Thyroid gland (tissue), 4 donors: ENCODE results near the gene STX10.

Source experiments
- POLR2A ChIP-seq, 2 donors: fragments of 450-650 bp; IDR thresholded peaks; one replicate each; pipeline ENCODE4 v1.6.1; 2017; ENCODE audit warnings: antibody characterized with exemption in 2 of 2, mild to moderate bottlenecking in 2 of 2, moderate library complexity in 1 of 2
- TF ChIP-seq, protein P1 (sequence below), 6 experiments: fragments of 200-600 bp in 3 of 6; fragments of 450-650 bp in 3 of 6; sonication (generic) in 3 of 6; IDR thresholded peaks; one replicate each; pipeline ENCODE4 v1.5.1; 2016 to 2019; ENCODE audit warnings: antibody characterized with exemption in 6 of 6, mild to moderate bottlenecking in 2 of 6, inconsistent platforms in 1 of 6, moderate library complexity in 1 of 6

DNA sequence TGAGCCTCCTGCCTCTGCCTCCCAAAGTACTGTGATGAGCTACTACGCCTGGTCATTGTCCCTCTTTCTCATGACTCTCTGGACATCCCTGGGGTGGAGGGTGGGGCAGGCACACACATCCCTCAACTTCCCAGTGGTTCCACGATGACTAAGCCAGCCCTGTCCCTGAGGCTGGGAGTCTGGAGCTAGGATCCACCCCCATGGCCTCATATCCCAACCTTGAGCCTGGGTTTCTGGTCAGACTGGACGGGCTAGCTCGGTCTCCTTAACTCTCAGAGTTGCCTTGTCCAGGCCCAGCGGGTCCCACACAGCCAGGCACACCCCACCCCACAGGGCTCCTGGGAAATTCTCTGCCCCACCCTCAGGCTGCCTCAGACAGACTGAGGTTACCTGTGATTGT, 19.6 kb upstream of the STX10 start:
- TF ChIP-seq, protein P1, sequence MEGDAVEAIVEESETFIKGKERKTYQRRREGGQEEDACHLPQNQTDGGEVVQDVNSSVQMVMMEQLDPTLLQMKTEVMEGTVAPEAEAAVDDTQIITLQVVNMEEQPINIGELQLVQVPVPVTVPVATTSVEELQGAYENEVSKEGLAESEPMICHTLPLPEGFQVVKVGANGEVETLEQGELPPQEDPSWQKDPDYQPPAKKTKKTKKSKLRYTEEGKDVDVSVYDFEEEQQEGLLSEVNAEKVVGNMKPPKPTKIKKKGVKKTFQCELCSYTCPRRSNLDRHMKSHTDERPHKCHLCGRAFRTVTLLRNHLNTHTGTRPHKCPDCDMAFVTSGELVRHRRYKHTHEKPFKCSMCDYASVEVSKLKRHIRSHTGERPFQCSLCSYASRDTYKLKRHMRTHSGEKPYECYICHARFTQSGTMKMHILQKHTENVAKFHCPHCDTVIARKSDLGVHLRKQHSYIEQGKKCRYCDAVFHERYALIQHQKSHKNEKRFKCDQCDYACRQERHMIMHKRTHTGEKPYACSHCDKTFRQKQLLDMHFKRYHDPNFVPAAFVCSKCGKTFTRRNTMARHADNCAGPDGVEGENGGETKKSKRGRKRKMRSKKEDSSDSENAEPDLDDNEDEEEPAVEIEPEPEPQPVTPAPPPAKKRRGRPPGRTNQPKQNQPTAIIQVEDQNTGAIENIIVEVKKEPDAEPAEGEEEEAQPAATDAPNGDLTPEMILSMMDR (IDR thresholded peaks at IDR 0.05) = no peak
- no peak for TF ChIP-seq POLR2A (IDR thresholded peaks at IDR 0.05)
